Measurements from ENCODE around the gene CFAP74.
"Not testable (repeated sequence)": the region's sequence is repeated elsewhere in the genome, so short reads cannot be mapped to it uniquely, and the experiment has no call there.

Gene CFAP74

GRCh38 chr1:1889090-1889750, 114.4 kb downstream of the CFAP74 start:
- Histone ChIP-seq H3K9me2 (replicated peaks; ENCODE audit: low read depth, low read length) (no peaks in the 10 kb centered on the region), H3K27me3 (ENCODE audit: insufficient read depth, low read length, poor library complexity, severe bottlenecking) (peaks cover 7% of the 10 kb centered on the region), H3K4me1 (ENCODE audit: insufficient read depth, low read length, poor library complexity, severe bottlenecking) (peaks cover 47% of the 10 kb centered on the region)

GRCh38 chr1:1883890-1884289, 119.7 kb downstream of the CFAP74 start:
- not testable (repeated sequence) for H3K9me3 ChIP-seq (ENCODE audit: insufficient read depth, low read depth, low read length); H2AFZ ChIP-seq (ENCODE audit: low read length); H3K9ac ChIP-seq (ENCODE audit: low read depth, low read length, poor library complexity, severe bottlenecking); H3K9me2 ChIP-seq (replicated peaks; ENCODE audit: low read depth, low read length); H3K27me3 ChIP-seq (ENCODE audit: insufficient read depth, low read length, poor library complexity, severe bottlenecking); H3K4me3 ChIP-seq (ENCODE audit: low read length, poor library complexity, severe bottlenecking); H3K36me3 ChIP-seq (ENCODE audit: insufficient read depth, low read length); H3F3A ChIP-seq (ENCODE audit: low read depth)
- H3K79me2 ChIP-seq (ENCODE audit: insufficient read depth, low read length): peaks cover 100% of the 10 kb centered on the region
- peaks cover 93% of the 10 kb centered on the region for H4K20me1 ChIP-seq (ENCODE audit: insufficient read depth, low read length, poor library complexity, severe bottlenecking)
- peak overlapping the region; percentile 45 for H3K4me2 ChIP-seq (ENCODE audit: low read depth, low read length, poor library complexity, severe bottlenecking)
- H3K4me1 ChIP-seq (ENCODE audit: insufficient read depth, low read length, poor library complexity, severe bottlenecking): peaks cover 31% of the 10 kb centered on the region

More at GRCh38 chr1:1889090-1889750, 114.4 kb downstream of the CFAP74 start:
- H4K20me1 ChIP-seq (ENCODE audit: insufficient read depth, low read length, poor library complexity, severe bottlenecking): peaks cover 56% of the 10 kb centered on the region
- H3K4me3 ChIP-seq (ENCODE audit: low read length, poor library complexity, severe bottlenecking): peak overlapping the region; percentile 90
- H3K4me2 ChIP-seq (ENCODE audit: low read depth, low read length, poor library complexity, severe bottlenecking): peak overlapping the region; percentile 96
- peak overlapping the region; percentile 97 for H3K9ac ChIP-seq (ENCODE audit: low read depth, low read length, poor library complexity, severe bottlenecking)
- H3F3A ChIP-seq (ENCODE audit: low read depth): no peaks in the 10 kb centered on the region
- no peak overlapping the region for H2AFZ ChIP-seq (ENCODE audit: low read length)
- no peaks in the 10 kb centered on the region for H3K36me3 ChIP-seq (ENCODE audit: insufficient read depth, low read length)
- H3K79me2 ChIP-seq (ENCODE audit: insufficient read depth, low read length): peaks cover 83% of the 10 kb centered on the region
- no peaks in the 10 kb centered on the region for H3K9me3 ChIP-seq (ENCODE audit: insufficient read depth, low read depth, low read length)
- TF ChIP-seq CTCF (conservative IDR thresholded peaks at IDR 0.05; ENCODE audit: low read length) (no peak), EZH2phosphoT487 (IDR thresholded peaks at IDR 0.05; ENCODE audit: borderline replicate concordance) (no peak)

GRCh38 chr1:1883092-1883873, 120.3 kb downstream of the CFAP74 start:
- TF ChIP-seq CTCF (conservative IDR thresholded peaks at IDR 0.05; ENCODE audit: low read length): no peak
- no peak for TF ChIP-seq EZH2phosphoT487 (IDR thresholded peaks at IDR 0.05; ENCODE audit: borderline replicate concordance)
- Histone ChIP-seq H3K4me2 (ENCODE audit: low read depth, low read length, poor library complexity, severe bottlenecking) (peak overlapping the region; percentile 45), H3K4me3 (ENCODE audit: low read length, poor library complexity, severe bottlenecking) (peak overlapping the region; percentile 10), H3K9me3 (ENCODE audit: insufficient read depth, low read depth, low read length) (no peaks in the 10 kb centered on the region), H3K27me3 (ENCODE audit: insufficient read depth, low read length, poor library complexity, severe bottlenecking) (no peaks in the 10 kb centered on the region), H2AFZ (ENCODE audit: low read length) (no peak overlapping the region), H3K4me1 (ENCODE audit: insufficient read depth, low read length, poor library complexity, severe bottlenecking) (peaks cover 26% of the 10 kb centered on the region), H3K36me3 (ENCODE audit: insufficient read depth, low read length) (peaks cover 9% of the 10 kb centered on the region; the same call in 1 of the 2 replicates), H3K9me2 (replicated peaks; ENCODE audit: low read depth, low read length) (no peaks in the 10 kb centered on the region), H3F3A (ENCODE audit: low read depth) (peaks cover 6% of the 10 kb centered on the region; the same call in 1 of the 2 replicates), H3K79me2 (ENCODE audit: insufficient read depth, low read length) (peaks cover 100% of the 10 kb centered on the region), H3K9ac (ENCODE audit: low read depth, low read length, poor library complexity, severe bottlenecking) (no peak overlapping the region), H4K20me1 (ENCODE audit: insufficient read depth, low read length, poor library complexity, severe bottlenecking) (peaks cover 93% of the 10 kb centered on the region)
